Dermis microvascular lymphatic vessel endothelial cell (primary cell): ENCODE data around the gene MEIS1. TPM values are rescaled to one million over a fixed set of nuclear protein-coding genes. Genes with fewer than 3 reads are reported as not detected.

Experiments
- DNase-seq, 2 donors: peaks; one replicate each; pipeline versions ENCODE4 v3.0.0 to v3.0.0-alpha.2; 2010; ENCODE audit warnings: low read depth in 2 of 2
- total RNA-seq: library from RNA; depleted of rRNA; stranded (reverse); fragments of >200 nt; gene quantifications from 2 replicates; pipeline ENCODE4 v1.2.1, GENCODE V29; 2014

MEIS1 gene
- total RNA-seq, 1 donor from 2014 or later = 3.6 TPM

DNA sequence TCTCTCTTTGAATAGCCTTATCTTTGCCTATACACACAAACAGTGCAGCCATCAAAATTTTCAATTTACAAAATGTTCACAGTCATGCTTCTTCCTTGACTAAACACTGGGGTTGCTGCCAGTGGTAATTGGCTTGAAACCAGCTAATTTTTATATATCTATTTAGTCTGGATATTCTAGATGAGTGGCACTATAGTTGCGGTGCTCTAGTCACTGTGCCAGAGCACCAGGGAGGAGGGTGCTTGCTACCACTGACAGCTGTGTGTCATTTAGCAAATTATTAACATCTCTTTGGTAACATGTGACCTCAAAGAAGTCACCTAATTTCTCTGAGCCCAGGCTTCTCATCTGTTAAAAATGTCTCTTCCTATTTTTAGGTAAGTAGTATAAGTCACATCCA, 130.4 kb downstream of the MEIS1 start:
- DNase-seq = no peak

DNA sequence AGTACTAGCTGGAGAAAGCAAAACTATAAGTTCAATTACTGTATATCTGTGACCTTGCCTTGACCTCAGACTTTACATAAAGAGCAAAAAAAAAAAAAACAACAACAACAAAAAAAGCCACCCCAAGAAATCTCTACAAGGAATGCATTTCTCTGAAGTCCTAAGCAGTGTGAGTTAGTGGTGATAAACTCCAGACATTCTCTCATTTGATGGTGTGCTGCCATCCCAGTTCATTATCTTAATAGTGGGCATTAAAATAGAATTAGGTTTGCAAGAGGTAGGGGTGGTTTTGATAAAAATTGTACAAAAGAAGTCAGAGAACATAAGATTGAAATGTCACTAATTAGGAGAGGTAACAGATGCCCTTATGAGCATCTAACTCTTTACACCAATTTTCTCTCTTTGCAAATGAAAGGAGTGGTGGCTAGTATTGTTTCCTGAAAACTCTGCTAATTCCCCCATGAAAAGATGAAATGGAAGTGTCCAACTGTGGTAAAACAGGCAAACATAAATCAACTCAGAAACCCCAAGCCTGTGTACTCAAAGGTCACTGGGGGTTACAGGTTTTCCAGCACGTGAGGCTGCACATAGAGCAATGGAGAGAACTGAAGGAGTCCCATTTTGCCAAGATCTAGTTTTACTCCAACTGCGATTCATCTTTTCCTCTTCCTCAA, 131.9 kb downstream of the MEIS1 start:
- DNase-seq = no peak

DNA sequence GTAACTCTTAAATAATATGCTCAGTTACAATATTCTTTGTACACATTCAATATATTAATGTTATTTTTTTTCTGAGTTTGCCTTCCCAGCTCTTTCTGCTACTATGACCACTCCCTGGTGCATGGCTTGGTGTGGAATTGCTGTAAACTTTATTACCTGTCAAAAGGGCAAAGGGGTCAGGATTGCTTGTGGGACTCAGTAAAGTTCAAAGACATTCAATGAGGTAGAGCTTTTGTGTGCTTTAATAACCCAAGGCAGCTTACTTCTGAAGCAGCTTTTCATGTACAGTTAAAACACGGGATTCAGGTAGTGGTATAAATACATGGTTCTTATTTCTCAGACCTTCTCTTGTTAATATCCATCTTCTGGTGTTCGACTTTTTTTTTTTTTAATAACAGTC, 132.8 kb downstream of the MEIS1 start:
- DNase-seq = no peak

DNA sequence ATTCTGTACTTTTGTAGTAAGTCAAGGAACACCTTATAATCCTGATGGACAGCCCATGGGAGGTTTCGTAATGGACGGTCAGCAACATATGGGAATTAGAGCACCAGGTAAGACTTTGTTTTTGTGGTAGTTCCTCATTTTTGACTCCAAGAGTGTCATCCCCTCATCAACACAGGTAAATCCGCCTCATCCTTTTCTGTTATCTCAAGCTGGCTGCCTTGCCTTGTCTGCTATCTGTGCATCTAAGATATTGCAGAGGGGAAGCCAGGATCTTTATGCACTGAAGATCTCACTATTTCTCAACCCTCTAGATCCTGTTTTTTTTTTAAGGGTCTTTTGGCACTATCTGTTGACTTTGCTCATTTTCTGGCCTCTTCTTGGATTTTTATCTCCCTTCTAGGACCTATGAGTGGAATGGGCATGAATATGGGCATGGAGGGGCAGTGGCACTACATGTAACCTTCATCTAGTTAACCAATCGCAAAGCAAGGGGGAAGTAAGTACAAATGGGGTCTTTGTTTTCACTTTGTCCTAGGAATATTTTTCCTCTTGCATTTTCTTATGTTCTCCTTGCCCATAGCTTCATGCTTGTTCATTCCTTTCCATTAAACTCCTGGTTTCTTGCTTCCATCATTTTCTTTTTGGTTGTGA, 133.8 kb downstream of the MEIS1 start:
- DNase-seq = no peak

DNA sequence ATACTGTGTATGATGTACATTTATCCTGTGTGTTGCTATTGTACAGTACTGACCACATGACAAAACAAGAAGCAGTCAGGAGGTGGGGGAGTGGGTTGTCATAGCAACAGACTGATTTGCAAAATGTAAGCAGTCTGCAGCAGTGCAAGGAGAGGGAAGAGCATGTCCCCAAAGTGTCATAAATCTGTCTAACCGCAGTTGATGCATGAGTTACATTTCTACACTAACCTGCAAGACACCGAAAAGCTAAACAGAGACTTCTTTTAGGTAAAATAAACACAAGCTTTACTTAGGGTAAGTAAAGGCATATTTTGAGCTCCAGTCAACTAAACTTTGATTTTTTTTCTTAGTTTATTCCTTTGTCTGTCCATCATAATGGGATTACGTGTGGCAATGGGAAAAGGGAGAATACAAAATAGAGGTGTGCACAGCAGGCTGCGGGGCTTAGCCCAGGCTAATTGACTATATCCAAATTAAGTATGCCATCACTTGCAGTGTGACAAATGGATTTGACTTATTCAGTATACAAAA, 134.5 kb downstream of the MEIS1 start:
- no peak for DNase-seq

DNA sequence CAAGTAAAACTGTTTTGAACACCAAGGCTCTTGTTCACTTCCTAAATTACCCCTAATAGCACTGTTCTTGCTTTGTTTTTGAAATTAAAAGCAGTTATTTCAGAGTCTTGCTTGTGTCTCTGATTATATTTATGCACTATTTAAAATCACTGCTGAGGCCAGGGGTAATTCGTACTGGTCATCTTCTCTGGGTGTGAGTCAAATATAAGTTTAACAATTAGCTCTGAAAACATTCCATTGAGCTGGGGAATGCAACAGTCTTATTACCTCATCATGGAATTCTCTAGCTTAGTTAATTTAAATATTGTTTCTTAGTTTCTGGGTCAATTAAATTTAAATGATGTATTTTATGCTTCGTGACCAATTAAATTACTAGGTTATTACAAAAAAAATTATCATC, 135.0 kb downstream of the MEIS1 start:
- DNase-seq = no peak

DNA sequence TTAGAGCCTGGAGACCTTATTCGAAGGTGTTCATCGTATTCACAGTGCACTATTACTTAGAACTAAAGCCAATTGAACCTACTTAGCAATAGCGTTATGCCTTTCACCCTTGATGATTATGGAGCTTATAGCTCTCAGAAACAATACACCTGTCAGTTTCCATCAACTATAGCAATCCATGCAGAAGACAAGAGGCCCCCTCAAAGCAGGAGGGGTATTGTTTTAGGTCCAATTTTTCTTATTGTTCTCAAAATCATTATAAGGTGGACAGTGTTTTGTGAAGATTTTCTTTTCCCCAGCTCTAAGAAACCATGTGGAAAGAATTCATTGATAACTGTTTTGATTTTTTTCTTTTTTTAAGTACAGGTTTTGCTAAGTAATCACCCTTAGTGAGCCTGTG, 135.5 kb downstream of the MEIS1 start:
- no peak for DNase-seq

DNA sequence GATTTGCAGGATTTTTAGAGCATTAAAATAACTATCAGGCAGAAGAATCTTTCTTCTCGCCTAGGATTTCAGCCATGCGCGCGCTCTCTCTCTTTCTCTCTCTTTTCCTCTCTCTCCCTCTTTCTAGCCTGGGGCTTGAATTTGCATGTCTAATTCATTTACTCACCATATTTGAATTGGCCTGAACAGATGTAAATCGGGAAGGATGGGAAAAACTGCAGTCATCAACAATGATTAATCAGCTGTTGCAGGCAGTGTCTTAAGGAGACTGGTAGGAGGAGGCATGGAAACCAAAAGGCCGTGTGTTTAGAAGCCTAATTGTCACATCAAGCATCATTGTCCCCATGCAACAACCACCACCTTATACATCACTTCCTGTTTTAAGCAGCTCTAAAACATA, 137.0 kb downstream of the MEIS1 start:
- DNase-seq = no peak

DNA sequence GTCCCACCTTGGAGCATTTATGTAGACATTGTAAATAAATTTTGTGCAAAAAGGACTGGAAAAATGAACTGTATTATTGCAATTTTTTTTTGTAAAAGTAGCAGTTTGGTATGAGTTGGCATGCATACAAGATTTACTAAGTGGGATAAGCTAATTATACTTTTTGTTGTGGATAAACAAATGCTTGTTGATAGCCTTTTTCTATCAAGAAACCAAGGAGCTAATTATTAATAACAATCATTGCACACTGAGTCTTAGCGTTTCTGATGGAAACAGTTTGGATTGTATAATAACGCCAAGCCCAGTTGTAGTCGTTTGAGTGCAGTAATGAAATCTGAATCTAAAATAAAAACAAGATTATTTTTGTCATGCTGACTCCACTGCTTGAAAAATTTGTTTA, 137.5 kb downstream of the MEIS1 start:
- no peak for DNase-seq

DNA sequence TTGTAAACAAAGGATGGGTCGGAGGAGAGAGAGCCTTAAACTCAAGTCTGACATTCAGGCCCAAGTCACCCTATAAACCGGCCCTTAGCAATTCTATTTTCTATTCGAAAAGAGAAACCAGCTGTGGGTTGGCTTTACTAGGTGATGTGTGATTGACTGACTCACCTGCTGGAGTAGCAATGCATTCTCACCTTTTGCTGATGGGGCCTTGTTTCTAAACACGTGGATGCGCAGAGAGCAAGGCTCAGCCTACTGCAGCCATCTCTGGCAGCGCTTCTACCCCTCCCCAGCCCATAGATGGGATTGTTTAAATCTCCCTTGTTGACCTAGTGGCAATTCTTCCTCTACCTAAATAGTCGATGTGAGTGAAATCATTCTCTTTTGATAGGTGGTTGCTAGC, 138.5 kb downstream of the MEIS1 start:
- no peak for DNase-seq

DNA sequence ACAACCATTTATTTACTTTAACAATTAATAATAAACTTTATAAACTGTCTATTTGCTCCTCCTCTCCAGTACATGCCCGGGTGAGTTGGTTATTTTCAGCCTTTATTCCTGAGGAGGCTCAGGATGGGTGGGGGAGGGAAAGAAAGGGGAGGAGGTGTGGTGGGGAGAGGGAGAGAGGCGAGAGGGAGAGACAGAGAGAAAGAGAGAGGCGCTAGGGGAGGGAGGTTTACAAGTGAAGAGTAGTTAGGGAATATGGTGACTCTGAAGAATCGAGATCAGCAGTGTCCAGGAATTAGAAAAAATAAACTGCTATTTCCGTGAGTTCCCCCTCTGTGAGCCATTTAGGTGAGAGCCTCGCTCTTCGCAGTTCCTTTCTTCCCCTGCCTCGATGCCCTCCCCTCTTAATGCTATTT, 138.9 kb downstream of the MEIS1 start:
- no peak for DNase-seq

DNA sequence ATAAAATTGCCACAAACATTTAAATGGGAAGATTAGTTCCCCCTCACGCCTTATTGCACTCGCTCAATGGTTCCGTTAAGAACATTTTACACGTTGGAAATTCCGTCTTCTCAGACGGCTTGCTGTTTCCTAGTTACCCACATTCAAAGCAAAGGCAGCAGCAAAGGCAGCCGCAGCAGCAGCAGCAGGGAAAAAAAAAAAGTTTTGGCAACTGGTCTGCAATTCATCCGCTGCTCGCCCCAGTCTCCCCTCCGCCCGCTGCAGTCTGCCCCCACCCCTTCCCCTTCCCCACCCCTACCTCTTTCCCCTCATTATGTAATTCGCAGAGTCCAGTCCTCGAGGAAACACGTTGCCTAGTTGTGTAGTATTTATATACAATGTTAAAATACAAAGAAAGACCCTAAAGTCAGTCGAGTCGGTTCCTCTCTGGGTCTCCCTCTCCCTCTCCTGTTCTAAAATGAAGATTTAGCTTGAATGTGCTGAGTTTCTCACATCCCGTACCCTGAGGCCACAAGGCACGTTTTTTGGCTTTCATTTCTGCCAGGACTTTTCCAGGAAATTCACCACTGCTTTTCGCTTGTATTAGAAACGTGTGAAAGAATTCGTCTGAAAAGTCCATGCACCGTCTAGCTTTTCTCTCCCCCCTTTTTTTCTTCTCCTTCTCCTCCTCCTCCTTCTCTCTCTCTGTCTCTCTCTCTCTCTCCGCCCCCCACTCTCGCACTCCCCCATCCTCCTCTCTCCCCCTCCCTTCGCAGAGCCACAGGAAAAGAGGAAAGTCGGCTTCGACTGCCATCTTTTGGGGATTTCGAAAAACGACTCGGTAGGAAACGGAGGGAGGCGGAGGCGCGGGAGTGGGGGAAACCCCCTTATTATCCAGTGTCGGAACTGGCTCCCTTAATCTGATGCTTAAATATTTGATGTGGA, 140.0 kb downstream of the MEIS1 start:
- DNase-seq = peak; percentile 61 to 62

DNA sequence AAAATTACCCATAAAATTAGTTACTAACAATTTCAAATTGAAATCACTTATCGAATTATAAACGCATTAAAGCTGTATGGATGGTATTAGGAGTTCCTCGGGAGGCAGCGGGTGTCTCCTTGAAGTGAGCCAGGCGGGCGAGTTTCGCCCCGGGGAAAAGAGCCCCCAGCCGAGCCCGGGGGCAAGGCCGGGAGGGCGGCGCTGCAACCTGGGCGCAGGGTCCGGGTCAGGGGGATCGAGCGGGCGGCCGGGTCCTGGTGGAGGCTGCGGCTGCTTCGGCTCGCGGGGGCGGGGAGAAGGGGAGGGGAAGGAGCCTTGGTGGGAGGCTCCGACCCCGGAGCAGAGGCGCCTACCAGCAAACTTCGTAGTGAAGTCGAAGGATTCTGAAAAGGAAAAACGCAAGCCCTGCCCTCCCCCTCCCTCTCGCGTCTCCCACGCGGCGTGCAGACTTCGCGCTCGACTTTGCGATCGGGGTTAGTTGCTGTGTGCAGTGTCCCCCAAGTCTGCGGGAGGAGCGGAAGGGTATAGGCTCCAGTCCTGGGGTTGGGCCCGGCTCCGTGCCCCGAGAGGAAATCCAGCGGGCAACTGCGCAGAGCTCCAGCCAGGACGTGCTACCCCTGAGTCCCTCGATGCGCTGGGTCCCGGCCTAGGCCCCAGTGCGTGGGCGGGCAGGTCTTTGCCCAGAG, 140.8 kb downstream of the MEIS1 start:
- no peak for DNase-seq

DNA sequence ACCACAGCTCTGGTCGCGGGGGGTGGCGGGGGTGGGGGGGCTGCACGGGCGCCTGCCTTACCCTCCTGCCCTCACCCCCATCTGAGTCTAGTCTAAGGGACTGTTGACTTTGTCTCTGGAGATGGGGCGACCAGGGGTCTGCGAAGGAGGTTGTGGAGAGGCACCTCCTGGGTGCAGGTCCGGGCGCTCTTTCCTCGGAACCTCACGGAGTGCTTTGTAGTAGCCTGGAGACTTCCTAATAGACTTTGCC, 141.3 kb downstream of the MEIS1 start:
- DNase-seq = no peak

DNA sequence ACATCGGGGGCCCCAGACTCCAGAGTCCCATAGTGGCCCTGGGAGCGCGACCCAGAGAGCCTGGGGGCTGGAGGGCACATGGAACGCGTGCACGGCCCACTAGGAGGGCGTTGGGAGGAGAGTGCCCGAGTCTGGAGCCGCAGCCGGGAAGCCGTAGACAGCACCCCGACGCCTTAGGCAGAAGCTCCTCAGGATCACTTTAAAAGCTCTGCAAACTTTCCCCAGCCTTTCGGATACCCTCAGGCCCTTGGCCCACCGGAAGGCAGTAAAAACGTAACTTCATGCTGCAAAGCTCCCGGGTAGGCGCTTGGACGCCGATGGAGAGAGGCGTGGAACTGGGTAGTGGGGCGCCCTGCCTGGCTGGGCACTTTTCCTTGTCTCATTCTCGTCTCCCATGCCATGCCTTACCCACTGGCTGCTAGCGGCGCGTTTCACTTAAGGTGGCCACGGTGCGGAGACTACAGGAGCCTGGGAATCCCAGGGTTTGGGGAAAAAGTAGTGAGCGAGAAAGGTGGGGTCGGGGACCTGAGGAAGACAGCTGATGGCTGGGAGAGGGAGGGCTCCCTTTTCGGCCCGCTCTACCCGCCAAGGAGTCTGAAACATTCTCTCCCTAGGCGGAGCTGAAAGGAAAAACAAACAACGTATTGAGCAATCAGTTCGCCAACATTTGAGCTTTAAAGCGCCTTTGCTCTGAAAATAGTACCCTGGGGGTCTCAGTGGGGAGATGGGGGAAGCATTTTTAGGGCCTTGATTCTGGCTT, 141.8 kb downstream of the MEIS1 start:
- no peak for DNase-seq

DNA sequence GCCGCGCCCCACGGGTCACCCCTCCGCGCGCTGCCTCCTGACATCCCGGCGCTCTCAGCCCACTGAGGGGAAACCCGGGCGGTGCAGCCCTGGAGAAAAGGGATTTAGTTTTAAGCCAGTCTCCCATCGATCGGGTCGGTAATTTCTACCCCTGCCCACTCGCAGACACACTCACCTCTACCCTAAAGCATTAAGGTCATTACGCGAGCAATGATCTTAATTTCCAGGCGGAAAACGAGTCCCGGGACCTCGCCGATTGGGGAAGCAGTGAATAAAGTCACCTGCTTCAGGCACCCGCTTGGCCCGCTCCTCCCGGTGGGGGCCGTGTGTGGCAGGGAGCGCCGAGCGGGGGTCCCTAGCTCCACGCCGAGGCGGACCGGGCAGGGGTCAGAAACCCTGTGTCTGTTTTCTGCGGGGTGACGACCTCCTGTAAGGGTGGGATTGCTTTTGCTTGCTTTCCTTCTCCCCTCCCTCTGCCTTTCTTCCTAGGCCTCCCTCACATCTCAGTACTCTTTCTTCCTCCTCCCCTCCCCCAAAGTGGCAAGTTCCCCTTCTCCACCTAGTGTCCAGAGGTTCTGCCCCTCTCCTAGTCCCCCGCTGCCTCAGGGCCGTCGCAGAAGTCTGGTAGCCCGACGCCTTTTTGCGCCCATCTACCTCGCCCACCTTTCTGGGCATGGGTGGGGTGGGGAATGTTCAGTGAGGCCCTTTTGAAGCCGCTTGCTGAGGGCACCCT, 142.6 kb downstream of the MEIS1 start:
- DNase-seq = no peak

DNA sequence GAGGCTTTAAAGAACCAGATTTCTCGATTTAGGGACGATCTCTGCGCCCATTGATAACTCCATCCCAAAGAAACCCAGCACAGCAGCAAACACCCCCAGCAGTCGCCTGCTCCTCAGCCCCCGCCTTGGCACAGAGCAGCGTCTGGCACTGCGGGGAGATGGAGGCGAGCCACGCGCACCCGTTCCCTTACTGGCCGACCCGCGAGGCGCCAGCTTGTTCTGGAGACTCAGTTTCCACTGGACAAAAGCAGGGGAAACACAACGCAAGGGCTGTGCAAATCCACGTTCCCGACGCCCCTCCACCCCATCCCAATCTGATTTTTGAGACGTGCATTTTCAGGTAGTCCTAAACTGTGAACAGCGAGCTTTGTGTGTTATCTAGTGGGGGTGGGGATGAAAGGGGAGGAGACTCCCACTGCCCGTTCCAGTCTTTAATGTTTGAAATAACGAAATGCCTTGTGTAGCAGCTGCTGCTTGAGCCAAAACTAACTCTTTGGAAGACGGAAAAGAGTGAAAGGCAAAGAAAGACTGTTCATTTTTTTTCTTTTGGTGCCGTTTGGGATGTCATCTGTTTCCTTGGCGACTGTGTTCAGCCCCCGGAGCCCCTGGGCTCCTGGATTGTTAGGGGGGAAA, 143.2 kb downstream of the MEIS1 start:
- DNase-seq = no peak

DNA sequence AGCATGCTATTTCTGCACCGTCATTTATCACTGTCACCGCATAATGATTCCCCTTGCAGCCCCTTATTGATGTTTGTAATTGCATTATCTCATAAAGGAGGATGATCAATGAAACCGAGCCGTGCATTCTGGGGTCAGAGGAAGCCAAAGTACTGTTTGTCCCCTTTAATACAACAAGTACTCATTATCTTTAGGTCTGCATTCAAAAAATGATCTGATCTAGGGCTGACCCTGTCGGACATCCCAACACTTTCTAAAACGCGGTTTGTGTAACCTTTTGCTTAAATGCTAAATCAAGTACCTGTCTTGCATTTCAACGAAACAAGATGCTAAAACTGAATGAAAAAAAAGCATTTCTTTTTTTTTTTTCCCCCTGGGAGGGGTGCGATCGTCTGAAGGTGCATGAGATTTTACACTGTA, 143.8 kb downstream of the MEIS1 start:
- DNase-seq = no peak

DNA sequence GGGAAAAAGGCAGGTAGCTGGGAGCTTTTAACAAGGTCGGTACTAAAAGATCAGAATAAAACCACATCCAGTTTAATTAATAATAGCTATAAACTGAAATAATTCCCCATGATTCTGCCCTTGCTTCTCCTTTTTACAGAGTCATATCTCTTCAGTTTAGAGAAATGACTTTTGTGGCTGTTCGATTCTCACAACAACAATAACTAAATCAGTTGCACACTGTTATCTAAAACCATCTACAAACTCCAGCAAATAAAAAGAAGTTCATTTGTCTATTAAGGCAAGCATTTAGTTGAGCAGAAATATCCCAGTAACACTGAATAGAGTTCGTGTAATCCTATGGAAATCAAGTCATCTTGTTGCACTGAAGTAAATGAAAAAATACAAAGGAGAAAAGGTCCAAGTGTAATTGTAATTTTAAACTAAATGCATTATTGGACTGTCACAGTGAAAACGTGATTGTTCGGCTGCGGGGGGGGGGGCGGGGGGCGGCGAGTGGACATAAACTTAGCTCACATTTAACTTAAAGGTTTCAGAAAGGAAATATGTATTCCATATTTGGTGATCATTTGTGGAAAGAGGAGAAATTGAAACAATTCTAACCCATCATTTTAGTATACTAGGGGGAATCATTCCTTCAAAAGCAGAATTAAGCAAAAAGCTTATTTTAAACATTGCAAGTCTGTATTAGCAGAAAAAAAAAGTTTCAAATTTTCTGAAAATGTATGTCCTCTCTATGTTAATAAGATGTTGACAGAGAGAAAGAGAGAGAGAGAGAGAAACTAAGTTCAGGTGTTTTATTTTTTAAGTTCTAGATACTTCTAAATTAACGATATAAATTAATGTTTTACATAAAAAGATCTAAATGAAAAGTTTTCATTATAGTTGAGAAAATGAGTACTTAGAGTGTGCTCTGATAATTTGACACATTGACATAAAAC, 144.5 kb downstream of the MEIS1 start:
- no peak for DNase-seq
